GM23338 (cell line): ENCODE results near the gene CLDN16.

Source experiments
- CREB1 ChIP-seq: fragments of 250-450 bp; sonication (Bioruptor Pico); IDR thresholded peaks from 2 replicates; pipeline ENCODE4 v1.5.0; 2020; ENCODE audit warnings: low read depth, mild to moderate bottlenecking, moderate library complexity
- ETS1 ChIP-seq: IDR thresholded peaks from 2 replicates; pipeline ENCODE4 v1.6.1; 2016; ENCODE audit warnings: antibody characterized with exemption
- EZH2 ChIP-seq: fragments of 200-600 bp; sonication (generic); IDR thresholded peaks from one replicate; pipeline ENCODE4 v1.8.0; 2017; ENCODE audit warnings: antibody characterized with exemption, mild to moderate bottlenecking, low read depth; ENCODE audit not compliant: unreplicated experiment
- EZH2phosphoT487 ChIP-seq: fragments of 200-600 bp; sonication (generic); IDR thresholded peaks from one replicate; pipeline ENCODE4 v1.8.1; 2018; ENCODE audit warnings: antibody characterized with exemption; ENCODE audit not compliant: unreplicated experiment
- JUNB ChIP-seq: IDR thresholded peaks from one replicate; pipeline ENCODE4 v1.6.1; 2016; ENCODE audit warnings: antibody characterized with exemption; ENCODE audit not compliant: unreplicated experiment
- POLR2AphosphoS5 ChIP-seq: IDR thresholded peaks from 2 replicates; pipeline ENCODE4 v1.6.1; 2016; ENCODE audit warnings: antibody characterized with exemption, low read depth
- ZNF114 ChIP-seq: fragments of 250-450 bp; sonication (Bioruptor Pico); IDR thresholded peaks from 2 replicates; pipeline ENCODE4 v1.5.0; 2020; ENCODE audit warnings: mild to moderate bottlenecking, moderate library complexity
- ZNF331 ChIP-seq: fragments of 250-450 bp; sonication (Bioruptor Pico); IDR thresholded peaks from 2 replicates; pipeline ENCODE4 v1.5.0; 2020; ENCODE audit warnings: low read depth, mild to moderate bottlenecking, moderate library complexity
- TF ChIP-seq, protein P1 (sequence below), 2 experiments: fragments of 200-600 bp in 1 of 2; sonication (generic) in 1 of 2; conservative IDR thresholded peaks; 2 replicates each; pipeline versions ENCODE4 v1.5.1 to v1.6.1; 2016 to 2017; ENCODE audit warnings: antibody characterized with exemption in 2 of 2, low read depth in 2 of 2, mild to moderate bottlenecking in 2 of 2, moderate library complexity in 1 of 2
- TF ChIP-seq, protein P2 (sequence below): IDR thresholded peaks from one replicate; pipeline ENCODE4 v1.6.1; 2018; ENCODE audit warnings: antibody characterized with exemption; ENCODE audit not compliant: unreplicated experiment

GRCh38 chr3:190359813-190360212 is 28.1 kb upstream of the CLDN16 start:
- TF ChIP-seq, protein P1, sequence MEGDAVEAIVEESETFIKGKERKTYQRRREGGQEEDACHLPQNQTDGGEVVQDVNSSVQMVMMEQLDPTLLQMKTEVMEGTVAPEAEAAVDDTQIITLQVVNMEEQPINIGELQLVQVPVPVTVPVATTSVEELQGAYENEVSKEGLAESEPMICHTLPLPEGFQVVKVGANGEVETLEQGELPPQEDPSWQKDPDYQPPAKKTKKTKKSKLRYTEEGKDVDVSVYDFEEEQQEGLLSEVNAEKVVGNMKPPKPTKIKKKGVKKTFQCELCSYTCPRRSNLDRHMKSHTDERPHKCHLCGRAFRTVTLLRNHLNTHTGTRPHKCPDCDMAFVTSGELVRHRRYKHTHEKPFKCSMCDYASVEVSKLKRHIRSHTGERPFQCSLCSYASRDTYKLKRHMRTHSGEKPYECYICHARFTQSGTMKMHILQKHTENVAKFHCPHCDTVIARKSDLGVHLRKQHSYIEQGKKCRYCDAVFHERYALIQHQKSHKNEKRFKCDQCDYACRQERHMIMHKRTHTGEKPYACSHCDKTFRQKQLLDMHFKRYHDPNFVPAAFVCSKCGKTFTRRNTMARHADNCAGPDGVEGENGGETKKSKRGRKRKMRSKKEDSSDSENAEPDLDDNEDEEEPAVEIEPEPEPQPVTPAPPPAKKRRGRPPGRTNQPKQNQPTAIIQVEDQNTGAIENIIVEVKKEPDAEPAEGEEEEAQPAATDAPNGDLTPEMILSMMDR (conservative IDR thresholded peaks at IDR 0.05; ENCODE audit: low read depth in 2 of 2), result no peak
- TF ChIP-seq EZH2 (no peak), EZH2phosphoT487 (no peak), POLR2AphosphoS5 (no peak), CREB1 (CRISPR knock-in tag) (no peak), ZNF331 (no peak), ZNF114 (CRISPR knock-in tag) (no peak), JUNB (no peak), ETS1 (no peak)
- TF ChIP-seq, protein P2, sequence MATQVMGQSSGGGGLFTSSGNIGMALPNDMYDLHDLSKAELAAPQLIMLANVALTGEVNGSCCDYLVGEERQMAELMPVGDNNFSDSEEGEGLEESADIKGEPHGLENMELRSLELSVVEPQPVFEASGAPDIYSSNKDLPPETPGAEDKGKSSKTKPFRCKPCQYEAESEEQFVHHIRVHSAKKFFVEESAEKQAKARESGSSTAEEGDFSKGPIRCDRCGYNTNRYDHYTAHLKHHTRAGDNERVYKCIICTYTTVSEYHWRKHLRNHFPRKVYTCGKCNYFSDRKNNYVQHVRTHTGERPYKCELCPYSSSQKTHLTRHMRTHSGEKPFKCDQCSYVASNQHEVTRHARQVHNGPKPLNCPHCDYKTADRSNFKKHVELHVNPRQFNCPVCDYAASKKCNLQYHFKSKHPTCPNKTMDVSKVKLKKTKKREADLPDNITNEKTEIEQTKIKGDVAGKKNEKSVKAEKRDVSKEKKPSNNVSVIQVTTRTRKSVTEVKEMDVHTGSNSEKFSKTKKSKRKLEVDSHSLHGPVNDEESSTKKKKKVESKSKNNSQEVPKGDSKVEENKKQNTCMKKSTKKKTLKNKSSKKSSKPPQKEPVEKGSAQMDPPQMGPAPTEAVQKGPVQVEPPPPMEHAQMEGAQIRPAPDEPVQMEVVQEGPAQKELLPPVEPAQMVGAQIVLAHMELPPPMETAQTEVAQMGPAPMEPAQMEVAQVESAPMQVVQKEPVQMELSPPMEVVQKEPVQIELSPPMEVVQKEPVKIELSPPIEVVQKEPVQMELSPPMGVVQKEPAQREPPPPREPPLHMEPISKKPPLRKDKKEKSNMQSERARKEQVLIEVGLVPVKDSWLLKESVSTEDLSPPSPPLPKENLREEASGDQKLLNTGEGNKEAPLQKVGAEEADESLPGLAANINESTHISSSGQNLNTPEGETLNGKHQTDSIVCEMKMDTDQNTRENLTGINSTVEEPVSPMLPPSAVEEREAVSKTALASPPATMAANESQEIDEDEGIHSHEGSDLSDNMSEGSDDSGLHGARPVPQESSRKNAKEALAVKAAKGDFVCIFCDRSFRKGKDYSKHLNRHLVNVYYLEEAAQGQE, result no peak
